Body of pancreas (tissue), 4 donors: ENCODE data around the gene MYL12B. TPM values are rescaled to one million over a fixed set of nuclear protein-coding genes. Genes with fewer than 3 reads are reported as not detected.

Experiments
- ATAC-seq: fragments of 150-250 bp; one replicate; pipeline ENCODE4 v1.9.1; 2016
- DNase-seq, 4 donors: peaks; one replicate each; pipeline ENCODE4 v3.0.0-alpha.2; 2019
- H3K27ac ChIP-seq, 4 donors: fragments of 200-600 bp; sonication (generic); 1 replicate in 3 of 4; 2 replicates in 1 of 4; pipeline versions ENCODE4 v1.5.1 to v1.6.1; 2016 to 2019; ENCODE audit warnings: mild to moderate bottlenecking in 1 of 4, mixed read lengths in 1 of 4, moderate library complexity in 1 of 4
- H3K27me3 ChIP-seq, 2 donors: fragments of 200-600 bp; sonication (generic); one replicate each; pipeline ENCODE4 v1.6.0; 2016; ENCODE audit warnings: mild to moderate bottlenecking in 1 of 2
- H3K36me3 ChIP-seq, 2 donors: fragments of 200-600 bp; sonication (generic); replicated peaks in 1 of 2; 2 replicates each; pipeline ENCODE4 v1.5.1; 2016; ENCODE audit warnings: low read depth in 2 of 2; ENCODE audit not compliant: insufficient read depth in 1 of 2
- H3K4me1 ChIP-seq: fragments of 200-600 bp; sonication (generic); one replicate; pipeline ENCODE4 v1.6.0; 2016
- H3K4me3 ChIP-seq, 2 donors: fragments of 200-600 bp; sonication (generic); 1 replicate in 1 of 2; 2 replicates in 1 of 2; pipeline ENCODE4 v1.5.1; 2016 to 2019
- H3K9me3 ChIP-seq, 3 donors: fragments of 200-600 bp; sonication (generic); 1 replicate in 2 of 3; 2 replicates in 1 of 3; pipeline ENCODE4 v1.5.1; 2016
- CTCF ChIP-seq, 7 experiments: fragments of 450-650 bp in 4 of 7; fragments of 200-600 bp in 3 of 7; sonication (generic) in 3 of 7; IDR thresholded peaks; one replicate each; pipeline ENCODE4 v1.5.1; 2016 to 2019; ENCODE audit warnings: antibody characterized with exemption in 7 of 7
- POLR2A ChIP-seq, 3 donors: fragments of 450-650 bp; IDR thresholded peaks; one replicate each; pipeline ENCODE4 v1.6.1; 2016; ENCODE audit warnings: antibody characterized with exemption in 3 of 3, mild to moderate bottlenecking in 2 of 3
- WGBS, 2 donors: methylation state at CpG; one replicate each; pipeline ENCODE4 v1.1.5; 2017; 5-methylcytosine and 5-hydroxymethylcytosine counted together
- intact Hi-C: fragments of 100-400 bp; cut with DNase I; formaldehyde crosslinking; loops from one replicate; pipeline ENCODE4 v1.15.1; 2023
- total RNA-seq, 2 donors: library from RNA; depleted of rRNA; stranded (reverse); fragments of >200 nt; gene quantifications; one replicate each; pipeline ENCODE4 v1.1.0, GENCODE V29; 2016

Gene MYL12B
- total RNA-seq, 2 donors from 2014 or later: 84.7 to 121 TPM

- peaks cover 58% of the 10 kb centered on the region for H3K4me1 ChIP-seq
- ATAC-seq (no peak), DNase-seq (no peak)
- H3K27me3 ChIP-seq: no peaks in the 10 kb centered on the region
- no peaks in the 10 kb centered on the region for H3K9me3 ChIP-seq
- peaks cover 0 to 2% of the 10 kb centered on the region in 2 donors for H3K36me3 ChIP-seq
- H3K27ac ChIP-seq: peak overlapping the region in 3 of 4 donors; percentile 95 to 99 (median 98)
- intact Hi-C loops: no loop called here
- TF ChIP-seq CTCF (IDR thresholded peaks at IDR 0.05): no peak
- TF ChIP-seq POLR2A (IDR thresholded peaks at IDR 0.05): no peak
- WGBS, 2 donors: 9 to 15% methylated on average over 8 of the region's 8 CpGs
- peak overlapping the region; percentile 83 to 90 for H3K4me3 ChIP-seq
Measured at GRCh38 chr18:3263132-3263700, 1.3 kb downstream of the MYL12B start.

GRCh38 chr18:3264362-3264761 lies 2.4 kb downstream of the MYL12B start:
- TF ChIP-seq CTCF (IDR thresholded peaks at IDR 0.05): no peak
- TF ChIP-seq POLR2A (IDR thresholded peaks at IDR 0.05): no peak
- peak in 1 of 4 donors; percentile 25 for DNase-seq
- no peak for ATAC-seq
- H3K36me3 ChIP-seq: no peaks in the 10 kb centered on the region
- H3K27ac ChIP-seq: no peak overlapping the region
- WGBS, 2 donors: 46 to 55% methylated on average over 2 of the region's 2 CpGs
- H3K4me3 ChIP-seq: no peak overlapping the region
- H3K4me1 ChIP-seq: peaks cover 69% of the 10 kb centered on the region
- intact Hi-C loops: no loop called here
- no peaks in the 10 kb centered on the region for H3K27me3 ChIP-seq
- no peaks in the 10 kb centered on the region for H3K9me3 ChIP-seq

GRCh38 chr18:3265564-3266033 lies 3.7 kb downstream of the MYL12B start:
- intact Hi-C loops: no loop called here
- no peaks in the 10 kb centered on the region for H3K27me3 ChIP-seq
- no peaks in the 10 kb centered on the region for H3K9me3 ChIP-seq
- no peak overlapping the region for H3K27ac ChIP-seq
- H3K4me3 ChIP-seq: no peak overlapping the region
- no peak for DNase-seq
- WGBS, 2 donors: 37 to 53% methylated on average over 3 of the region's 3 CpGs
- H3K4me1 ChIP-seq: peaks cover 71% of the 10 kb centered on the region
- H3K36me3 ChIP-seq: no peaks in the 10 kb centered on the region
- no peak for TF ChIP-seq POLR2A (IDR thresholded peaks at IDR 0.05)
- ATAC-seq: no peak

GRCh38 chr18:3266062-3266608 lies 4.2 kb downstream of the MYL12B start:
- Histone ChIP-seq H3K4me1 (peaks cover 68% of the 10 kb centered on the region), H3K4me3 (no peak overlapping the region), H3K27me3 (no peaks in the 10 kb centered on the region), H3K9me3 (no peaks in the 10 kb centered on the region), H3K36me3 (no peaks in the 10 kb centered on the region), H3K27ac (no peak overlapping the region)
- no peak for TF ChIP-seq POLR2A (IDR thresholded peaks at IDR 0.05)
- no peak for TF ChIP-seq CTCF (IDR thresholded peaks at IDR 0.05)
- DNase-seq: peak in 1 of 4 donors; percentile 22
- intact Hi-C loops: no loop called here
- no peak for ATAC-seq
- WGBS, 2 donors: 24 to 43% methylated on average over 7 of the region's 7 CpGs

GRCh38 chr18:3268306-3268705 lies 6.4 kb downstream of the MYL12B start:
- H3K27me3 ChIP-seq: no peaks in the 10 kb centered on the region
- DNase-seq (no peak), ATAC-seq (no peak)
- no peak overlapping the region for H3K4me3 ChIP-seq
- H3K36me3 ChIP-seq: no peaks in the 10 kb centered on the region
- peaks cover 64% of the 10 kb centered on the region for H3K4me1 ChIP-seq
- H3K9me3 ChIP-seq: no peaks in the 10 kb centered on the region
- TF ChIP-seq POLR2A (IDR thresholded peaks at IDR 0.05) (no peak), CTCF (IDR thresholded peaks at IDR 0.05) (no peak)
- H3K27ac ChIP-seq: peak overlapping the region in 2 of 4 donors; percentile 29
- intact Hi-C loops: no loop called here
